ENCODE results near the gene LAMC1.

LAMC1 gene

GRCh38 chr1:183098317-183098716 lies 75.1 kb downstream of the LAMC1 start:
- H3K4me3 Mint-ChIP-seq, result no peak overlapping the region
- H3K36me3 Mint-ChIP-seq (ENCODE audit: low read depth), result peaks cover 7% of the 10 kb centered on the region
- H3K4me1 Mint-ChIP-seq, result peaks cover 32% of the 10 kb centered on the region
- TF ChIP-seq CTCF (IDR thresholded peaks at IDR 0.05), result no peak
- no peaks in the 10 kb centered on the region for H3K27me3 Mint-ChIP-seq (ENCODE audit: low read depth, poor library complexity)
- no peak for DNase-seq
- no peak overlapping the region for H3K27ac Mint-ChIP-seq
- H3K9me3 Mint-ChIP-seq, result no peaks in the 10 kb centered on the region

GRCh38 chr1:183100361-183100974 lies 77.2 kb downstream of the LAMC1 start:
- Mint-ChIP-seq H3K36me3 (ENCODE audit: low read depth) (peaks cover 15% of the 10 kb centered on the region), H3K9me3 (no peaks in the 10 kb centered on the region), H3K4me3 (no peak overlapping the region), H3K27me3 (ENCODE audit: low read depth, poor library complexity) (no peaks in the 10 kb centered on the region), H3K27ac (no peak overlapping the region), H3K4me1 (peaks cover 27% of the 10 kb centered on the region)
- DNase-seq, result no peak
- TF ChIP-seq CTCF (IDR thresholded peaks at IDR 0.05), result no peak

- no peak overlapping the region for H3K27ac Mint-ChIP-seq
- H3K27me3 Mint-ChIP-seq (ENCODE audit: low read depth, poor library complexity), result no peaks in the 10 kb centered on the region
These were observed 77.9 kb downstream of the LAMC1 start for GRCh38 chr1:183101081-183101480.

GRCh38 chr1:183101841-183102276 lies 78.6 kb downstream of the LAMC1 start:
- H3K36me3 Mint-ChIP-seq (ENCODE audit: low read depth), result peaks cover 24% of the 10 kb centered on the region
- no peak for DNase-seq

More at GRCh38 chr1:183101081-183101480, 77.9 kb downstream of the LAMC1 start:
- Mint-ChIP-seq H3K9me3 (no peaks in the 10 kb centered on the region), H3K36me3 (ENCODE audit: low read depth) (peaks cover 17% of the 10 kb centered on the region), H3K4me1 (peaks cover 27% of the 10 kb centered on the region), H3K4me3 (no peak overlapping the region)
- no peak for DNase-seq
- TF ChIP-seq CTCF (IDR thresholded peaks at IDR 0.05), result no peak

GRCh38 chr1:183103147-183103546 lies 79.9 kb downstream of the LAMC1 start:
- Mint-ChIP-seq H3K4me1 (peaks cover 34% of the 10 kb centered on the region), H3K36me3 (ENCODE audit: low read depth) (peaks cover 30% of the 10 kb centered on the region)

More at GRCh38 chr1:183101841-183102276, 78.6 kb downstream of the LAMC1 start:
- H3K4me3 Mint-ChIP-seq, result no peak overlapping the region
- H3K4me1 Mint-ChIP-seq, result peaks cover 30% of the 10 kb centered on the region
- H3K27ac Mint-ChIP-seq, result peak overlapping the region; percentile 98
- no peak for TF ChIP-seq CTCF (IDR thresholded peaks at IDR 0.05)
- H3K9me3 Mint-ChIP-seq, result no peaks in the 10 kb centered on the region
- H3K27me3 Mint-ChIP-seq (ENCODE audit: low read depth, poor library complexity), result no peaks in the 10 kb centered on the region

More at GRCh38 chr1:183103147-183103546, 79.9 kb downstream of the LAMC1 start:
- Mint-ChIP-seq H3K9me3 (no peaks in the 10 kb centered on the region), H3K4me3 (no peak overlapping the region), H3K27me3 (ENCODE audit: low read depth, poor library complexity) (peaks cover 3% of the 10 kb centered on the region), H3K27ac (peak overlapping the region; percentile 50)
- TF ChIP-seq CTCF (IDR thresholded peaks at IDR 0.05), result no peak
- DNase-seq, result peak; percentile 21

Measured in nephron progenitor cell (in vitro differentiated cells).